Stomach (tissue), 4 donors: ENCODE data around the gene RAI14.

Experiments
- POLR2A ChIP-seq, 4 donors: fragments of 450-650 bp; IDR thresholded peaks; one replicate each; pipeline ENCODE4 v1.6.1; 2016; ENCODE audit warnings: antibody characterized with exemption in 4 of 4, control low read depth in 2 of 4, mild to moderate bottlenecking in 1 of 4, moderate library complexity in 1 of 4
- POLR2AphosphoS5 ChIP-seq, 3 donors: sonication (generic); formaldehyde crosslinking; IDR thresholded peaks; one replicate each; pipeline ENCODE4 v1.6.1; 2016; ENCODE audit warnings: antibody characterized with exemption in 3 of 3
- TF ChIP-seq, protein P1 (sequence below), 7 experiments: fragments of 450-650 bp in 4 of 7; fragments of 200-600 bp in 3 of 7; sonication (generic) in 3 of 7; IDR thresholded peaks; one replicate each; pipeline ENCODE4 v1.5.1; 2016 to 2019; ENCODE audit warnings: antibody characterized with exemption in 7 of 7, control low read depth in 2 of 7, mild to moderate bottlenecking in 1 of 7

DNA sequence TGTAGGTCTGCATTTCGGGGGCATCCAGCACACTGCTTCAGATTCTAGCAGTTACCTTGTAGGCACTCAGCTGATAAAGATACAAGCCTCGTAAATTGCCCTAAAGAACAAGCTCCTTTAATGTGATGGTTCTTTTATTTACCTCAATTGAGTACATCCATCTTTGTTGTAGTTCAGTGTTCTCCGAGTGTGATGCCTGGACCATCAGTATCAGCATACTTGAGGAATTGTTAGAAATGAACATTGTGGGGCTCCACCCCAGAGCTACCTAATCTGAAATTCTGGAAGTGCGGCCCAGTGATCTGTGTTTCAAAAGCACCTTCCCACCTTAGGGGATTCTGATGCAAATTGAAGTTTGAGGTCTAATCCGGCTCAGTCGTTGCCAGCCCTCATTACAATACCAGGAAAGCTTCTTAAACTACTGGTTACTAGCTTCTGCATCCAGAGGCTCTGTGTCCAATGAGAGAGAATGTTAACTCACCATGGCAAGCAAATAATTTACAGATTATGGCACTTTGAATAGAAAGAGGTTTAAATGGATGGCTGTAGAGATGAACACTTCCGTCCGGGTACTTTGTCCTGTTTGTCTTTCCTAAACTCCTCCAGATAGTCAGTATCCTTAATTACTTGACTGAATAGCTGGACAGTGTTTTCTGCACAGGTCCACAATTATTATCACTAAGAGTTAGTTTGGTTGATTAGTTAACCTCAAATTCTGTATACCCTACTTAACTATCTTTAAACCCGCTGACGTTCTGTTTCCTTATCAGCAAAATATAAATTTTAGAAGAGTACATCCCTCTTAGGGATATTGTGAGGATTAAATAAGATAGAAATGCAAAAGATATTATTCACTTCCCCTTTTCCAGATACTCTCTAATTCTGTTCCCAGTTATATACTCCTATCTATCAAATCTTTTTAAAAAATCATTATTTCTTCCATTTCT lies 47.9 kb downstream of the RAI14 start:
- TF ChIP-seq, protein P1, sequence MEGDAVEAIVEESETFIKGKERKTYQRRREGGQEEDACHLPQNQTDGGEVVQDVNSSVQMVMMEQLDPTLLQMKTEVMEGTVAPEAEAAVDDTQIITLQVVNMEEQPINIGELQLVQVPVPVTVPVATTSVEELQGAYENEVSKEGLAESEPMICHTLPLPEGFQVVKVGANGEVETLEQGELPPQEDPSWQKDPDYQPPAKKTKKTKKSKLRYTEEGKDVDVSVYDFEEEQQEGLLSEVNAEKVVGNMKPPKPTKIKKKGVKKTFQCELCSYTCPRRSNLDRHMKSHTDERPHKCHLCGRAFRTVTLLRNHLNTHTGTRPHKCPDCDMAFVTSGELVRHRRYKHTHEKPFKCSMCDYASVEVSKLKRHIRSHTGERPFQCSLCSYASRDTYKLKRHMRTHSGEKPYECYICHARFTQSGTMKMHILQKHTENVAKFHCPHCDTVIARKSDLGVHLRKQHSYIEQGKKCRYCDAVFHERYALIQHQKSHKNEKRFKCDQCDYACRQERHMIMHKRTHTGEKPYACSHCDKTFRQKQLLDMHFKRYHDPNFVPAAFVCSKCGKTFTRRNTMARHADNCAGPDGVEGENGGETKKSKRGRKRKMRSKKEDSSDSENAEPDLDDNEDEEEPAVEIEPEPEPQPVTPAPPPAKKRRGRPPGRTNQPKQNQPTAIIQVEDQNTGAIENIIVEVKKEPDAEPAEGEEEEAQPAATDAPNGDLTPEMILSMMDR (IDR thresholded peaks at IDR 0.05) = no peak
- TF ChIP-seq POLR2A (IDR thresholded peaks at IDR 0.05) = no peak
- TF ChIP-seq POLR2AphosphoS5 (IDR thresholded peaks at IDR 0.05) = no peak
